IMR-90 (cell line): ENCODE measurements around the gene SGSM2. TPM values are rescaled to one million over a fixed set of nuclear protein-coding genes. Genes with fewer than 3 reads are reported as not detected.

Source experiments
- ATAC-seq: fragments of 200-7000 bp; cut with Tn5 transposase; 2 replicates; pipeline ENCODE4 v1.9.1; 2020; ENCODE audit warnings: low read depth, mild to moderate bottlenecking, moderate library complexity
- BruUV-seq: library from RNA; stranded (reverse); fragments of 400-500 nt; replicated peaks from 2 replicates; lab custom pipeline; 2021; lab: Mats Ljungman, UMichigan
- CTCF ChIA-PET: fragments of 300-600 bp; formaldehyde crosslinking; extraction: SDS; loops from one replicate; lab custom pipeline; 2021; ENCODE audit warnings: antibody characterized with exemption; lab: Yijun Ruan, JAX
- POLR2A ChIA-PET: fragments of 300-600 bp; sonication (Branson Sonifier 250); formaldehyde crosslinking; loops from one replicate; lab custom pipeline; 2022; ENCODE audit warnings: antibody characterized with exemption; ENCODE audit not compliant: unreplicated experiment; lab: Charles Lee
- DNase-seq: peaks from one replicate; pipeline ENCODE4 v3.0.0; 2013
- H2AFZ ChIP-seq: replicated peaks from 2 replicates; pipeline ENCODE3; 2013; ENCODE audit warnings: low read length, mild to moderate bottlenecking; ENCODE audit not compliant: poor library complexity
- H2AK5ac ChIP-seq: 2 replicates; pipeline ENCODE4 v1.6.1; 2013; ENCODE audit warnings: low read depth, low read length, inconsistent platforms
- H2AK9ac ChIP-seq: replicated peaks from 2 replicates; pipeline ENCODE3; 2013; ENCODE audit warnings: mild to moderate bottlenecking, low read depth, low read length, moderate library complexity; ENCODE audit not compliant: poor library complexity
- H2BK120ac ChIP-seq: 2 replicates; pipeline ENCODE4 v1.6.1; 2013; ENCODE audit warnings: low read depth, low read length, inconsistent platforms
- H2BK15ac ChIP-seq: 3 replicates; pipeline ENCODE4 v1.6.1; 2013; ENCODE audit warnings: low read depth, low read length, inconsistent platforms
- H2BK20ac ChIP-seq: 2 replicates; pipeline ENCODE4 v1.6.1; 2013; ENCODE audit warnings: low read depth, mild to moderate bottlenecking, inconsistent platforms, low read length, moderate library complexity
- H2BK5ac ChIP-seq: 2 replicates; pipeline ENCODE4 v1.6.1; 2013; ENCODE audit warnings: mild to moderate bottlenecking, low read depth, low read length, inconsistent platforms; ENCODE audit not compliant: poor library complexity, severe bottlenecking
- H3K14ac ChIP-seq: replicated peaks from 2 replicates; pipeline ENCODE4 v1.6.1; 2013; ENCODE audit warnings: low read depth, low read length, inconsistent platforms
- H3K18ac ChIP-seq: 2 replicates; pipeline ENCODE4 v1.6.1; 2013; ENCODE audit warnings: low read depth, low read length, control low read depth
- H3K23ac ChIP-seq: 2 replicates; pipeline ENCODE4 v1.6.1; 2013; ENCODE audit warnings: low read depth, low read length, inconsistent platforms
- H3K27ac ChIP-seq: 2 replicates; pipeline ENCODE4 v1.5.1; 2013; ENCODE audit warnings: mild to moderate bottlenecking, control low read depth, low read length; ENCODE audit not compliant: insufficient read depth
- H3K27me3 ChIP-seq: 2 replicates; pipeline ENCODE4 v1.6.1; 2013; ENCODE audit warnings: low read length; ENCODE audit not compliant: control insufficient read depth, insufficient read depth
- H3K36me3 ChIP-seq: 2 replicates; pipeline ENCODE4 v1.6.1; 2013; ENCODE audit warnings: low read length, mixed read lengths; ENCODE audit not compliant: control insufficient read depth, insufficient read depth
- H3K4ac ChIP-seq: 2 replicates; pipeline ENCODE4 v1.6.1; 2013; ENCODE audit warnings: low read depth, low read length, inconsistent platforms
- H3K4me1 ChIP-seq: 2 replicates; pipeline ENCODE4 v1.6.1; 2013; ENCODE audit warnings: low read length, mixed read lengths; ENCODE audit not compliant: control insufficient read depth, insufficient read depth
- H3K4me2 ChIP-seq: 2 replicates; pipeline ENCODE4 v1.6.1; 2013; ENCODE audit warnings: low read depth, mild to moderate bottlenecking, control low read depth, low read length, moderate library complexity
- H3K4me3 ChIP-seq: 2 replicates; pipeline ENCODE4 v1.5.1; 2013; ENCODE audit warnings: low read depth, mild to moderate bottlenecking, control low read depth, low read length, moderate library complexity; ENCODE audit not compliant: insufficient read depth
- H3K56ac ChIP-seq: 2 replicates; pipeline ENCODE4 v1.6.1; 2013; ENCODE audit warnings: low read length, inconsistent platforms; ENCODE audit not compliant: insufficient read depth; ENCODE audit errors: extremely low read depth
- H3K79me1 ChIP-seq, 2 experiments: 2 replicates each; pipeline ENCODE4 v1.6.1; 2013; ENCODE audit warnings: low read length in 2 of 2, inconsistent platforms in 1 of 2, low read depth in 1 of 2
- H3K9ac ChIP-seq: 2 replicates; pipeline ENCODE4 v1.6.1; 2013; ENCODE audit warnings: low read depth, low read length, control low read depth
- H3K9me1 ChIP-seq: 2 replicates; pipeline ENCODE4 v1.6.1; 2013; ENCODE audit warnings: low read length, inconsistent platforms; ENCODE audit not compliant: insufficient read depth
- H3K9me3 ChIP-seq: 2 replicates; pipeline ENCODE4 v1.6.1; 2013; ENCODE audit warnings: low read length; ENCODE audit not compliant: control insufficient read depth, insufficient read depth
- H4K20me1 ChIP-seq: 2 replicates; pipeline ENCODE4 v1.6.1; 2013; ENCODE audit warnings: low read length, inconsistent platforms; ENCODE audit not compliant: insufficient read depth
- H4K5ac ChIP-seq: 2 replicates; pipeline ENCODE4 v1.6.1; 2013; ENCODE audit warnings: mild to moderate bottlenecking, low read depth, low read length, control low read depth
- H4K8ac ChIP-seq, 2 experiments: 2 replicates each; pipeline ENCODE4 v1.6.1; 2013; ENCODE audit warnings: low read depth in 2 of 2, low read length in 2 of 2, control low read depth in 1 of 2, inconsistent platforms in 1 of 2
- H4K91ac ChIP-seq: 2 replicates; pipeline ENCODE4 v1.6.1; 2013; ENCODE audit warnings: low read depth, low read length, inconsistent platforms; ENCODE audit not compliant: insufficient read depth
- CHD1 ChIP-seq: IDR thresholded peaks from 2 replicates; pipeline ENCODE4 v1.6.1; 2012; ENCODE audit warnings: low read depth, low read length, improper control_type of control experiment
- MAZ ChIP-seq: IDR thresholded peaks from 2 replicates; pipeline ENCODE4 v1.6.1; 2012; ENCODE audit warnings: low read depth, mild to moderate bottlenecking, low read length, improper control_type of control experiment, moderate library complexity, borderline replicate concordance
- MXI1 ChIP-seq: IDR thresholded peaks from 2 replicates; pipeline ENCODE4 v1.6.1; 2012; ENCODE audit warnings: low read depth, mild to moderate bottlenecking, low read length, moderate library complexity, borderline replicate concordance
- POLR2A ChIP-seq: IDR thresholded peaks from 2 replicates; pipeline ENCODE4 v1.6.1; 2012; ENCODE audit warnings: mild to moderate bottlenecking, low read depth, low read length
- WGBS, 2 experiments: methylation state at CpG; one replicate each; pipeline versions ENCODE4 v1.1.5 to v1.1.7; 2013; ENCODE audit warnings: missing lambda C conversion rate in 2 of 2; ENCODE audit not compliant: insufficient read length in 1 of 2; ENCODE audit errors: extremely low coverage in 2 of 2; 5-methylcytosine and 5-hydroxymethylcytosine counted together
- dilution Hi-C: fragments of 300-500 bp; cut with HindIII; formaldehyde crosslinking; loops from one replicate; pipeline ENCODE4 v1.14.3; 2018; ENCODE audit warnings: low sequenced_read_pairs; ENCODE audit not compliant: unreplicated experiment
- in situ Hi-C: fragments of 300-500 bp; cut with MboI; formaldehyde crosslinking; loops from 3 replicates; pipeline ENCODE4 v1.14.3; 2019; ENCODE audit warnings: low sequenced_read_pairs, inconsistent platforms, mixed read lengths
- intact Hi-C: fragments of 100-400 bp; cut with micrococcal nuclease; formaldehyde crosslinking; loops from 2 replicates; pipeline ENCODE4 v1.10.0; 2022
- polyA plus RNA-seq, 3 experiments: library from polyadenylated mRNA; depleted of rRNA; stranded (reverse); fragments of >200 nt; gene quantifications; 2 replicates each; pipeline ENCODE4 v1.2.3, GENCODE V29; 2012; ENCODE audit warnings: low replicate concordance in 1 of 3
- total RNA-seq: library from RNA; depleted of rRNA; stranded (reverse); fragments of >200 nt; gene quantifications from 2 replicates; pipeline ENCODE4 v1.2.3, GENCODE V29; 2012

SGSM2 gene
- total and polyA plus RNA-seq, 2 of the 4 experiments (the other 2 are of a cell fraction) = 13.6 to 81.2 TPM

- Histone ChIP-seq H3K14ac (peak overlapping the region; percentile 92), H3K4me3 (peak overlapping the region; percentile 65), H2BK5ac (peak overlapping the region; percentile 66), H3K4me1 (peaks cover 11% of the 10 kb centered on the region), H2AFZ (peak overlapping the region; percentile 98), H2BK20ac (no peak overlapping the region), H3K18ac (no peak overlapping the region), H4K5ac (0 out of 2 replicates have a peak overlapping the region, but pooled peaks have one; percentile 28), H3K9ac (peak overlapping the region; percentile 76), H3K9me3 (no peaks in the 10 kb centered on the region), H3K27ac (peak overlapping the region; percentile 62; the same call in 1 of the 2 replicates), H3K79me1 (peaks cover 38 to 70% of the 10 kb centered on the region in 2 experiments), H2BK15ac (no peak overlapping the region), H3K23ac (peak overlapping the region; percentile 50), H3K4me2 (peak overlapping the region; percentile 95), H4K91ac (no peak overlapping the region), H4K20me1 (peaks cover 15% of the 10 kb centered on the region), H3K36me3 (peaks cover 22% of the 10 kb centered on the region), H4K8ac (peak overlapping the region in 1 of 2 experiments; percentile 90; a peak in 2 of 4 replicates), H3K4ac (peak overlapping the region; percentile 59), H3K27me3 (no peaks in the 10 kb centered on the region), H2AK9ac (peak overlapping the region; percentile 92), H3K9me1 (peaks cover 9% of the 10 kb centered on the region; the same call in 1 of the 2 replicates), H2AK5ac (peak overlapping the region; percentile 38), H3K56ac (no peak overlapping the region), H2BK120ac (no peak overlapping the region)
- dilution Hi-C loops (no loop called here), in situ Hi-C loops (no loop called here), intact Hi-C loops (loop anchor here (5.0 kb wide), 1 partner anchor 285 kb away; no protein-coding TSS in a partner anchor)
- DNase-seq = peak; percentile 44
- TF ChIP-seq CHD1 (0 out of 2 replicates have a peak, but pooled peaks have one; percentile 46), POLR2A (0 out of 2 replicates have a peak, but pooled peaks have one; percentile 55), MXI1 (no peak), MAZ (peak; percentile 36; the same call in 1 of the 2 replicates)
- ChIA-PET POLR2A (no interaction called here), CTCF (interaction anchor here (1.5 kb wide), 1 partner anchor 79 kb away, joined by 4 read pairs; no protein-coding TSS in a partner anchor)
- WGBS, 2 experiments = 0% methylated on average over 24 of the region's 92 CpGs; no CpG with 5 or more reads in 1 of the 2 experiments
- no TSS peak for BruUV-seq
- ATAC-seq = peak; percentile 72
Observed at GRCh38 chr17:2337544-2338314, 428 bp downstream of the SGSM2 start.
